ENCODE measurements around the gene FERMT2.
A peak's percentile ranks its signal among the peaks of the same experiment; 100 is the strongest.

Gene FERMT2, protein sequence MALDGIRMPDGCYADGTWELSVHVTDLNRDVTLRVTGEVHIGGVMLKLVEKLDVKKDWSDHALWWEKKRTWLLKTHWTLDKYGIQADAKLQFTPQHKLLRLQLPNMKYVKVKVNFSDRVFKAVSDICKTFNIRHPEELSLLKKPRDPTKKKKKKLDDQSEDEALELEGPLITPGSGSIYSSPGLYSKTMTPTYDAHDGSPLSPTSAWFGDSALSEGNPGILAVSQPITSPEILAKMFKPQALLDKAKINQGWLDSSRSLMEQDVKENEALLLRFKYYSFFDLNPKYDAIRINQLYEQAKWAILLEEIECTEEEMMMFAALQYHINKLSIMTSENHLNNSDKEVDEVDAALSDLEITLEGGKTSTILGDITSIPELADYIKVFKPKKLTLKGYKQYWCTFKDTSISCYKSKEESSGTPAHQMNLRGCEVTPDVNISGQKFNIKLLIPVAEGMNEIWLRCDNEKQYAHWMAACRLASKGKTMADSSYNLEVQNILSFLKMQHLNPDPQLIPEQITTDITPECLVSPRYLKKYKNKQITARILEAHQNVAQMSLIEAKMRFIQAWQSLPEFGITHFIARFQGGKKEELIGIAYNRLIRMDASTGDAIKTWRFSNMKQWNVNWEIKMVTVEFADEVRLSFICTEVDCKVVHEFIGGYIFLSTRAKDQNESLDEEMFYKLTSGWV

GRCh38 chr14:52950898-52951680 is at the start of gene FERMT2:
Gene FERMT2, minus strand, starts transcription at chr14:52951050. Its CDS starts 482 bp downstream, at chr14:52950568.
- TF ChIP-seq REST (IDR thresholded peaks at IDR 0.05; ENCODE audit: low read depth) = no peak
- TF ChIP-seq, protein P1, sequence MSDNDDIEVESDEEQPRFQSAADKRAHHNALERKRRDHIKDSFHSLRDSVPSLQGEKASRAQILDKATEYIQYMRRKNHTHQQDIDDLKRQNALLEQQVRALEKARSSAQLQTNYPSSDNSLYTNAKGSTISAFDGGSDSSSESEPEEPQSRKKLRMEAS (IDR thresholded peaks at IDR 0.05) = no peak; the same call in 1 of the 2 replicates
- TF ChIP-seq EGR1 (IDR thresholded peaks at IDR 0.05) = no peak
- TF ChIP-seq, protein P2, sequence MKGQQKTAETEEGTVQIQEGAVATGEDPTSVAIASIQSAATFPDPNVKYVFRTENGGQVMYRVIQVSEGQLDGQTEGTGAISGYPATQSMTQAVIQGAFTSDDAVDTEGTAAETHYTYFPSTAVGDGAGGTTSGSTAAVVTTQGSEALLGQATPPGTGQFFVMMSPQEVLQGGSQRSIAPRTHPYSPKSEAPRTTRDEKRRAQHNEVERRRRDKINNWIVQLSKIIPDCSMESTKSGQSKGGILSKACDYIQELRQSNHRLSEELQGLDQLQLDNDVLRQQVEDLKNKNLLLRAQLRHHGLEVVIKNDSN (IDR thresholded peaks at IDR 0.05) = no peak
- 0 out of 2 replicates have a peak, but pooled peaks have one; percentile 31 for TF ChIP-seq NFIC (IDR thresholded peaks at IDR 0.05)
- TF ChIP-seq ZBTB7A (IDR thresholded peaks at IDR 0.05; ENCODE audit: low read depth) = peak; percentile 76
- peak; percentile 34; the same call in 1 of the 2 replicates for TF ChIP-seq TAF1 (IDR thresholded peaks at IDR 0.05; ENCODE audit: low read depth)
- TF ChIP-seq EP300 (IDR thresholded peaks at IDR 0.05; ENCODE audit: borderline replicate concordance) = peak; percentile 30; the same call in 1 of the 2 replicates

DNA sequence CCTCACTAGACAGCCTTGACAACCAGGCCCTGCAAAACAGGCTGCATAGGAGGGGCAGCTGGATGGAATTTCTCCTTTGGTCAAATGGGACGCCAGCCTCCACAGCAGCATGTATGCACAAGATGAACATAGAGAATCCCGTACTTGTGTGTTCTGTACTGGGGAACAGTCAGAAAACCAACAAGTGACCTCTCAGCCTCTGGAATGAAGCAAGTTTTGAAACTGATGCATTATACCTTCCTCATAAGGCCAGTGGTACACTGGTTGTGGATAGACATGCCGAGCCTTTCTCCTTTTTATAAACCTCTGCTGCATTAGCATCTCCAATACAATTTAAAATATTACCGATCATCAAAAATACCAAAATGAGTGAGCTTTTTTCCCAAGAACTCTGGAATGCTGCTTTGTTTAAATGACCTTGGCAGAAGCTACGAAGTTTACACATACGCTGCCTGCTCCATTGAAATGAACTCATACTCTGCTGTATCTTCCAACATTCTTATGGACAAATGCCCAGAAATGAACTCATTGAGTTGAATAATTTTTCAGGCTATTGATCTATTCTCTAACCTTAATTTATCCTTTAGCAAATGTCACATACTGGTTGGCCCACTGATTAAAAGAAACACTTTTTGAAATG is 47.6 kb upstream of the FERMT2 start:
- TF ChIP-seq NFIC (IDR thresholded peaks at IDR 0.05) = no peak
- TF ChIP-seq FOXM1 (IDR thresholded peaks at IDR 0.05; ENCODE audit: borderline replicate concordance, low read depth) = no peak
- no peak for TF ChIP-seq EP300 (IDR thresholded peaks at IDR 0.05; ENCODE audit: borderline replicate concordance)
- TF ChIP-seq RAD21 (IDR thresholded peaks at IDR 0.05; ENCODE audit: low read depth) = no peak

- TF ChIP-seq FOXM1 (IDR thresholded peaks at IDR 0.05; ENCODE audit: borderline replicate concordance, low read depth) (no peak), TCF12 (IDR thresholded peaks at IDR 0.05; ENCODE audit: low read depth) (no peak), RAD21 (IDR thresholded peaks at IDR 0.05; ENCODE audit: low read depth) (no peak), CEBPB (IDR thresholded peaks at IDR 0.05) (no peak), EGR1 (IDR thresholded peaks at IDR 0.05) (no peak), NFIC (IDR thresholded peaks at IDR 0.05) (no peak), REST (IDR thresholded peaks at IDR 0.05; ENCODE audit: low read depth) (no peak), TAF1 (IDR thresholded peaks at IDR 0.05; ENCODE audit: low read depth) (no peak)
- TF ChIP-seq, protein P2 (IDR thresholded peaks at IDR 0.05) = no peak
- TF ChIP-seq, protein P1 (IDR thresholded peaks at IDR 0.05) = no peak
Observed at GRCh38 chr14:52996493-52996892, 45.6 kb upstream of the FERMT2 start.

DNA sequence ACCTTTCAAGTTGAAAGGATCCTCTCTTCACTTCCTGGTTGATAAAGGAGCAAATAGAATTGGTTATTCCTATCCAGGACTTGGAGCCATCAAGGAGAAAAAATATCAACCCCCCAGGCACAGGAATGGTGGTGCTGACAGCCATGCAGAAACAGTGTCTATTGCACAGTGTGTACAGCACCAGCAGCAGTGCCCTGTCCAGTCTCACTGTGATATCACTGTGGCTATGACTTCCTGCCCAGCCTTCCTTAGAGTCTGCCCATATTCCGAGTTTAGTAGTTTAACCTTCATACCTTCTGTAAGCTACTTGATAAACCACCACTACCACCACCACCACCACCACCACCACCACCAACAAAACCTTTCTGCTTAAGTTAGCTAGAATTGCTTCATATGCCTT is 45.1 kb upstream of the FERMT2 start:
- TF ChIP-seq TEAD4 (IDR thresholded peaks at IDR 0.05) (no peak), FOXM1 (IDR thresholded peaks at IDR 0.05; ENCODE audit: borderline replicate concordance, low read depth) (no peak), TAF1 (IDR thresholded peaks at IDR 0.05; ENCODE audit: low read depth) (no peak), NFIC (IDR thresholded peaks at IDR 0.05) (no peak), ZBTB7A (IDR thresholded peaks at IDR 0.05; ENCODE audit: low read depth) (no peak)

DNA sequence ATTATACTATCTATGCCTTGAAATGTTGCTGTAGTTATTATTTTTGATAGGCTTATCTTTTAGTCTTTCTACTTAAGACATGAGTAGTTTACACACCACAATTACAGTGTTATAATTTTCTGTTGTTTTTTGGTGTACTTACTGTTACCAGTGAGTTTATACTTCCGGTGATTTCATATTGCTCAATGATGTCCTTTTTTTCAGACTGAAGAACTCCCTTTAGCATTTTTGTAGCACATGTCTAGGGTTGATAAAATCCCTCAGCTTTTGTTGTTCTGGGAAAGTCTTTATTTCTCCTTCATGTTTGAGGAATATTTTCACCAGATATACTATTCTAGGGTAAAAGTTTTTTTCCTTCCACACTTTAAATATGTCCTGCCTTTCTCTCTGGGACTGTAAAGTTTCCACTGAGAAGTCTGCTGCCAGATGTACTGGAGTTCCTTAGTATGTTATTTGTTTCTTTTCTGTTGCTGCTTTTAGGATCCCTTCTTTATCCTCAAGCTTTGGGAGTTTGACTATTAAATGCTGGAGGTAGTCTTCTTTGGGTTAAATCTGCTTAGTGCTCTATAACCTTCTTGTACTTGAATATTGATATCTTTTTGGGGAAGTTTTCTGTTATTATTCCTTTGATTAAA is 41.5 kb upstream of the FERMT2 start:
- no peak for TF ChIP-seq CREB1 (IDR thresholded peaks at IDR 0.05; ENCODE audit: low read depth)
- no peak for TF ChIP-seq NFIC (IDR thresholded peaks at IDR 0.05)
- no peak for TF ChIP-seq REST (IDR thresholded peaks at IDR 0.05; ENCODE audit: low read depth)
- TF ChIP-seq TAF1 (IDR thresholded peaks at IDR 0.05; ENCODE audit: low read depth) = no peak
